Smooth muscle cell (in vitro differentiated cells): ENCODE measurements around the gene ATPAF1. TPM values are rescaled to one million over a fixed set of nuclear protein-coding genes. Genes with fewer than 3 reads are reported as not detected.

Experiments
- DNase-seq: peaks from one replicate; lab custom pipeline; 2025; ENCODE audit not compliant: unreplicated experiment; lab: John Stamatoyannopoulos, UW
- H2AFZ ChIP-seq: fragments of 200-600 bp; sonication (generic); 2 replicates; pipeline ENCODE4 v1.6.0; 2016; ENCODE audit warnings: antibody characterized with exemption, low read depth, mild to moderate bottlenecking
- H3F3A ChIP-seq: fragments of 200-600 bp; sonication (generic); 2 replicates; pipeline ENCODE4 v1.6.0; 2017; ENCODE audit warnings: antibody characterized with exemption, low read depth
- H3K27ac ChIP-seq: fragments of 200-600 bp; sonication (generic); 2 replicates; pipeline ENCODE4 v1.5.1; 2016; ENCODE audit warnings: low read depth, mild to moderate bottlenecking
- H3K27me3 ChIP-seq: fragments of 200-600 bp; sonication (generic); 2 replicates; pipeline ENCODE4 v1.6.1; 2016; ENCODE audit warnings: low read depth, mild to moderate bottlenecking
- H3K36me3 ChIP-seq: fragments of 200-600 bp; sonication (generic); 2 replicates; pipeline ENCODE4 v1.5.1; 2016; ENCODE audit warnings: low read depth
- H3K4me1 ChIP-seq: fragments of 200-600 bp; sonication (generic); 2 replicates; pipeline ENCODE4 v1.5.1; 2016; ENCODE audit warnings: low read depth
- H3K4me2 ChIP-seq: fragments of 200-600 bp; sonication (generic); 2 replicates; pipeline ENCODE4 v1.6.0; 2016; ENCODE audit warnings: mild to moderate bottlenecking
- H3K4me3 ChIP-seq: fragments of 200-600 bp; sonication (generic); 2 replicates; pipeline ENCODE4 v1.5.1; 2016; ENCODE audit warnings: mild to moderate bottlenecking
- H3K79me2 ChIP-seq: fragments of 200-600 bp; sonication (generic); 2 replicates; pipeline ENCODE4 v1.6.0; 2016; ENCODE audit warnings: low read depth, mild to moderate bottlenecking
- H3K9ac ChIP-seq: fragments of 200-600 bp; sonication (generic); 2 replicates; pipeline ENCODE4 v1.6.0; 2016; ENCODE audit warnings: low read depth
- H3K9me3 ChIP-seq: fragments of 200-600 bp; sonication (generic); replicated peaks from 2 replicates; pipeline ENCODE4 v1.5.1; 2016; ENCODE audit warnings: low read depth
- H4K20me1 ChIP-seq: fragments of 200-600 bp; sonication (generic); 2 replicates; pipeline ENCODE4 v1.6.0; 2016; ENCODE audit warnings: low read depth
- CTCF ChIP-seq: fragments of 200-600 bp; sonication (generic); IDR thresholded peaks from 2 replicates; pipeline ENCODE4 v1.5.1; 2017; ENCODE audit warnings: borderline replicate concordance, mild to moderate bottlenecking, antibody characterized with exemption; ENCODE audit not compliant: insufficient read depth, poor library complexity, severe bottlenecking
- WGBS: methylation state at CpG from one replicate; pipeline ENCODE4 v1.1.7; 2016; ENCODE audit warnings: low lambda C conversion rate; 5-methylcytosine and 5-hydroxymethylcytosine counted together
- polyA plus RNA-seq: library from polyadenylated mRNA; unstranded; fragments of >200 nt; fragmentation: Nextera tagmentation; extraction: Ambion mirVana; gene quantifications from 2 replicates; pipeline ENCODE4 v1.2.1, GENCODE V29; 2016
- total RNA-seq: library from RNA; depleted of rRNA; stranded (reverse); fragments of >200 nt; gene quantifications from 2 replicates; pipeline ENCODE4 v1.2.3, GENCODE V29; 2014

ATPAF1 gene
- total and polyA plus RNA-seq, 2 experiments from 2014 or later, result 22.2 to 31.2 TPM

- Histone ChIP-seq H4K20me1 (no peaks in the 10 kb centered on the region), H2AFZ (no peak overlapping the region), H3K4me3 (no peak overlapping the region), H3K4me1 (no peaks in the 10 kb centered on the region), H3K36me3 (peaks cover 12% of the 10 kb centered on the region), H3K4me2 (no peak overlapping the region), H3K9me3 (no peaks in the 10 kb centered on the region), H3K79me2 (no peaks in the 10 kb centered on the region), H3K9ac (no peak overlapping the region), H3K27me3 (no peaks in the 10 kb centered on the region), H3K27ac (no peak overlapping the region), H3F3A (no peaks in the 10 kb centered on the region)
- WGBS, result 75% methylated on average over 1 of the region's 1 CpG
- no peak for DNase-seq
- no peak for TF ChIP-seq CTCF
These were observed 21.8 kb downstream of the ATPAF1 start for GRCh38 chr1:46646331-46646730.

GRCh38 chr1:46645815-46646214, 22.3 kb downstream of the ATPAF1 start:
- Histone ChIP-seq H3K36me3 (peaks cover 12% of the 10 kb centered on the region), H2AFZ (no peak overlapping the region), H3K4me1 (no peaks in the 10 kb centered on the region), H3K9ac (no peak overlapping the region), H3K9me3 (no peaks in the 10 kb centered on the region), H3K4me2 (no peak overlapping the region), H3F3A (no peaks in the 10 kb centered on the region), H3K27ac (no peak overlapping the region), H3K4me3 (no peak overlapping the region), H3K79me2 (no peaks in the 10 kb centered on the region), H4K20me1 (no peaks in the 10 kb centered on the region), H3K27me3 (no peaks in the 10 kb centered on the region)
- DNase-seq, result no peak
- WGBS, result 97% methylated on average over 4 of the region's 4 CpGs
- no peak for TF ChIP-seq CTCF

- Histone ChIP-seq H3K27me3 (no peaks in the 10 kb centered on the region), H2AFZ (no peak overlapping the region), H4K20me1 (no peaks in the 10 kb centered on the region), H3K36me3 (no peaks in the 10 kb centered on the region), H3K79me2 (no peaks in the 10 kb centered on the region), H3K4me1 (no peaks in the 10 kb centered on the region), H3K4me3 (no peak overlapping the region), H3K9ac (no peak overlapping the region), H3K9me3 (no peaks in the 10 kb centered on the region), H3K27ac (peak overlapping the region; percentile 65), H3F3A (no peaks in the 10 kb centered on the region), H3K4me2 (peak overlapping the region; percentile 3)
- no peak for DNase-seq
- no peak for TF ChIP-seq CTCF
These were observed 24.8 kb downstream of the ATPAF1 start for GRCh38 chr1:46643368-46643775.

GRCh38 chr1:46642115-46642680, 26.0 kb downstream of the ATPAF1 start:
- no peak for TF ChIP-seq CTCF
- Histone ChIP-seq H3K4me1 (no peaks in the 10 kb centered on the region), H3K9ac (no peak overlapping the region), H3F3A (no peaks in the 10 kb centered on the region), H3K4me2 (no peak overlapping the region), H3K27ac (peak overlapping the region; percentile 65), H3K4me3 (no peak overlapping the region), H3K9me3 (no peaks in the 10 kb centered on the region), H2AFZ (no peak overlapping the region), H3K79me2 (no peaks in the 10 kb centered on the region), H4K20me1 (no peaks in the 10 kb centered on the region), H3K36me3 (no peaks in the 10 kb centered on the region), H3K27me3 (no peaks in the 10 kb centered on the region)
- DNase-seq, result no peak
